GM12878 (cell line): ENCODE measurements around the gene IL4I1. TPM values are rescaled to one million over a fixed set of nuclear protein-coding genes. Genes with fewer than 3 reads are reported as not detected.

Source experiments
- ATAC-seq: fragments of 200-7000 bp; cut with Tn5 transposase; 3 replicates; pipeline ENCODE4 v1.9.1; 2020; ENCODE audit warnings: mild to moderate bottlenecking, moderate library complexity
- BruUV-seq: library from RNA; stranded (reverse); fragments of 400-500 nt; replicated peaks from 2 replicates; lab custom pipeline; 2021; lab: Mats Ljungman, UMichigan
- CTCF ChIA-PET: fragments of 300-600 bp; sonication (Branson Sonifier 250); formaldehyde crosslinking; extraction: SDS; loops from one replicate; lab custom pipeline; 2021; ENCODE audit warnings: inconsistent platforms; lab: Yijun Ruan, JAX
- POLR2A ChIA-PET: fragments of 350-600 bp; formaldehyde crosslinking; extraction: SDS; loops from one replicate; lab custom pipeline; 2021; ENCODE audit warnings: inconsistent platforms; lab: Charles Lee
- RAD21 ChIA-PET: fragments of 300-600 bp; sonication (Branson Sonifier 250); formaldehyde crosslinking; loops from one replicate; lab custom pipeline; 2023; ENCODE audit warnings: antibody characterized with exemption; ENCODE audit not compliant: unreplicated experiment; lab: Charles Lee
- SMC1A ChIA-PET: fragments of 300-600 bp; sonication (Branson Sonifier 250); formaldehyde crosslinking; loops from one replicate; lab custom pipeline; 2023; ENCODE audit not compliant: unreplicated experiment, uncharacterized antibody; lab: Charles Lee
- DNase-seq: peaks from one replicate; pipeline ENCODE4 v3.0.0-alpha.2; 2011; ENCODE audit warnings: low read depth, low spot score
- FAIRE-seq: peaks from 3 replicates; lab custom pipeline; 2011; peaks lifted over from hg19 to GRCh38; lab: Jason Lieb, UNC
- H2AFZ ChIP-seq: 2 replicates; pipeline ENCODE4 v1.6.0; 2011; ENCODE audit warnings: low read depth, low read length, control low read depth; ENCODE audit not compliant: control insufficient read depth
- H3K27ac ChIP-seq: 2 replicates; pipeline ENCODE4 v1.5.1; 2011; ENCODE audit warnings: control low read depth; ENCODE audit not compliant: control insufficient read depth, insufficient read depth
- H3K27me3 ChIP-seq, 2 experiments: replicated peaks in 1 of 2; 2 replicates each; pipeline versions ENCODE4 v1.6.0 to v1.6.1; 2011; ENCODE audit warnings: low read length in 1 of 2; ENCODE audit not compliant: control insufficient read depth in 2 of 2, insufficient read depth in 2 of 2
- H3K36me3 ChIP-seq, 2 experiments: 2 replicates each; pipeline ENCODE4 v1.5.1; 2011; ENCODE audit warnings: low read length in 1 of 2; ENCODE audit not compliant: control insufficient read depth in 2 of 2, insufficient read depth in 2 of 2
- H3K4me1 ChIP-seq: 2 replicates; pipeline ENCODE4 v1.6.1; 2011; ENCODE audit warnings: mild to moderate bottlenecking, low read length, moderate library complexity, mixed read lengths; ENCODE audit not compliant: control insufficient read depth, insufficient read depth
- H3K4me2 ChIP-seq: 2 replicates; pipeline ENCODE4 v1.6.0; 2011; ENCODE audit warnings: control low read depth; ENCODE audit not compliant: control insufficient read depth, insufficient read depth
- H3K4me3 ChIP-seq: fragments of 200-600 bp; sonication (generic); 2 replicates; pipeline ENCODE4 v1.5.1; 2016
- H3K79me2 ChIP-seq: 2 replicates; pipeline ENCODE4 v1.6.0; 2011; ENCODE audit warnings: low read length; ENCODE audit not compliant: control insufficient read depth, insufficient read depth
- H3K9ac ChIP-seq: 2 replicates; pipeline ENCODE4 v1.8.0; 2011; ENCODE audit warnings: low read length, control low read depth, mixed read lengths; ENCODE audit not compliant: control insufficient read depth, insufficient read depth
- H3K9me3 ChIP-seq: replicated peaks from 3 replicates; pipeline ENCODE4 v1.5.1; 2011; ENCODE audit warnings: mild to moderate bottlenecking, low read length; ENCODE audit not compliant: control insufficient read depth, insufficient read depth
- H4K20me1 ChIP-seq: 2 replicates; pipeline ENCODE4 v1.6.0; 2011; ENCODE audit not compliant: control insufficient read depth, insufficient read depth
- CEBPB ChIP-seq, 2 experiments: fragments of 150-350 bp in 1 of 2; IDR thresholded peaks; 2 replicates each; pipeline ENCODE4 v1.6.1; 2012 to 2014; ENCODE audit warnings: low read depth in 2 of 2, low read length in 2 of 2, borderline replicate concordance in 1 of 2, inconsistent platforms in 1 of 2
- RCOR1 ChIP-seq: conservative IDR thresholded peaks from 2 replicates; pipeline ENCODE4 v1.6.1; 2012; ENCODE audit warnings: low read depth, low read length, improper control_type of control experiment
- SPI1 ChIP-seq: IDR thresholded peaks from 2 replicates; pipeline ENCODE4 v1.6.1; 2011; ENCODE audit warnings: low read depth, mild to moderate bottlenecking, low read length, moderate library complexity, borderline replicate concordance; ENCODE audit not compliant: insufficient read depth
- WGBS: methylation state at CpG from one replicate; pipeline ENCODE4 v1.1.6; 2016; ENCODE audit warnings: low lambda C conversion rate; ENCODE audit not compliant: insufficient replicate concordance, insufficient coverage; ENCODE audit errors: missing lambda C conversion rate; 5-methylcytosine and 5-hydroxymethylcytosine counted together
- in situ Hi-C: fragments of 300-500 bp; cut with MboI; formaldehyde crosslinking; loops from 9 replicates; pipeline ENCODE4 v1.14.3; 2018; ENCODE audit warnings: mixed read lengths
- intact Hi-C: fragments of 100-400 bp; cut with micrococcal nuclease; formaldehyde crosslinking; loops from one replicate; pipeline ENCODE4 v1.14.2; 2022; ENCODE audit not compliant: unreplicated experiment
- polyA plus RNA-seq, 11 experiments: library from polyadenylated mRNA; depleted of rRNA in 4 of 11; unstranded in 6 of 11; stranded (reverse) in 5 of 11; fragments of >200 nt; fragmentation: Nextera tagmentation in 4 of 11; fragmentation: Illumina TruSeq in 1 of 11; extraction: Ambion mirVana in 4 of 11; extraction: Trizol in 1 of 11; gene quantifications; 1 replicate in 1 of 11; 2 replicates in 10 of 11; pipeline versions ENCODE4 v1.2.1 to v1.2.3, GENCODE V29; 2011 to 2016; ENCODE audit warnings: inconsistent platforms in 2 of 11, missing spikeins in 2 of 11, low read depth in 1 of 11
- total RNA-seq, 4 experiments: library from RNA; depleted of rRNA in 3 of 4; stranded (reverse); fragments of >200 nt in 3 of 4; fragmentation: Illumina TruSeq in 1 of 4; extraction: Trizol in 1 of 4; gene quantifications; 2 replicates each; pipeline versions ENCODE4 v1.2.1 to v1.2.3, GENCODE V29; 2013 to 2021
- TF ChIP-seq, protein P1 (sequence below): IDR thresholded peaks from 2 replicates; pipeline ENCODE4 v1.6.1; 2012; ENCODE audit warnings: mild to moderate bottlenecking, low read depth, low read length
- TF ChIP-seq, protein P2 (sequence below): fragments of 450-650 bp; IDR thresholded peaks from 2 replicates; pipeline ENCODE4 v1.6.1; 2017; ENCODE audit warnings: mild to moderate bottlenecking

Gene IL4I1
- total and polyA plus RNA-seq, 10 of the 15 experiments (the other 5 are each of a cell fraction or from before 2014, with no cell fraction given), result 0.62 to 83.8 (median 42.8) TPM

DNA sequence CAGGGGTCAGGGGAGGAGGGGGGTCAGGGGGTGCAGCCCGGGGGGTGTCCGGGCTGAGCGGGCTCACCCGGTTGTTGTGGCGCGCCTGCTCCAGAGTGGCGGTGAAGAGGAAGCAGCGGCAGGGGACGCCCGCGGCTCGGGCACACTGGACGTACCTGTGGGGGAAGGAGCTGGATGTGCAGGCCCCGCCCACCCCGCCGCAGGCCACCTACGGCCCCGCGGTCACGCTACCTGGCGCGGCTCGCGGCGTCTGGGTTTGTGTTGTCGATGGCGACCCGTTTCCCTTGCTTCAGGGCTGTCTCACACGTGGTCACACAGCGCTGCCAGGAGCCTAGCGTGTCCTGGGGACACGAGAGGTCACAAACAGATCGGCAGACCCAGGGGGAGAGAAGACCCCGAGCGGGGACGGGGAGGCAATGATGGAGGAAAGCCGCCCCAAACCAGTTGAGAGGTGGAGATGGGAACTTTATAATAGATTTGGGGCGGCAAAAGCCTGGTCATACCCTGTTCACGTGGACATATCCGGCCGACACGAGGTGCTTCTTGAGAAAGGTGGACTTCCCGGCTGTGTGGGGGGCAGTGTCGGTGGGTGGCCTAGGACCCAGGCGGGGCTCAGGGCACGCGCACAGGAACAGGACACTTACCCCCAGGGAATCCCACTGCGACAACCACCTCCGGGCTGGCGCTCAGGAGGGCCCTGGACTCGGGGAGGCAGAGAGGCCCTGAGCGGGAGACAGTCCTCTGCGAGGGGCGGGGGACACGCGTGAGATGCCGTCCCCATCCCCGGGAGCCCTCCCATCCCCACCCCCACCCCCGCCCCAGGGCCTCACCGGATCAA, 34.9 kb downstream of the IL4I1 start:
- 97% methylated on average over 37 of the region's 60 CpGs for WGBS
- Histone ChIP-seq H4K20me1 (no peaks in the 10 kb centered on the region), H3K4me2 (no peak overlapping the region), H3K9ac (no peak overlapping the region), H3K9me3 (no peaks in the 10 kb centered on the region), H3K4me1 (peaks cover 3% of the 10 kb centered on the region; the same call in 1 of the 2 replicates), H3K36me3 (peaks cover 9 to 32% of the 10 kb centered on the region in 2 experiments), H2AFZ (no peak overlapping the region), H3K27me3 (no peaks in the 10 kb centered on the region), H3K4me3 (no peak overlapping the region), H3K79me2 (peaks cover 15% of the 10 kb centered on the region), H3K27ac (no peak overlapping the region)
- FAIRE-seq (no peak), DNase-seq (no peak), ATAC-seq (no peak)
- ChIA-PET CTCF (interaction anchor here (0.6 kb wide), 1 partner anchor 57 kb away, joined by 3 read pairs; no protein-coding TSS in a partner anchor), RAD21 (no interaction called here), POLR2A (no interaction called here), SMC1A (no interaction called here)
- intact Hi-C loops, result no loop called here
- in situ Hi-C loops, result no loop called here
- TF ChIP-seq, protein P1, sequence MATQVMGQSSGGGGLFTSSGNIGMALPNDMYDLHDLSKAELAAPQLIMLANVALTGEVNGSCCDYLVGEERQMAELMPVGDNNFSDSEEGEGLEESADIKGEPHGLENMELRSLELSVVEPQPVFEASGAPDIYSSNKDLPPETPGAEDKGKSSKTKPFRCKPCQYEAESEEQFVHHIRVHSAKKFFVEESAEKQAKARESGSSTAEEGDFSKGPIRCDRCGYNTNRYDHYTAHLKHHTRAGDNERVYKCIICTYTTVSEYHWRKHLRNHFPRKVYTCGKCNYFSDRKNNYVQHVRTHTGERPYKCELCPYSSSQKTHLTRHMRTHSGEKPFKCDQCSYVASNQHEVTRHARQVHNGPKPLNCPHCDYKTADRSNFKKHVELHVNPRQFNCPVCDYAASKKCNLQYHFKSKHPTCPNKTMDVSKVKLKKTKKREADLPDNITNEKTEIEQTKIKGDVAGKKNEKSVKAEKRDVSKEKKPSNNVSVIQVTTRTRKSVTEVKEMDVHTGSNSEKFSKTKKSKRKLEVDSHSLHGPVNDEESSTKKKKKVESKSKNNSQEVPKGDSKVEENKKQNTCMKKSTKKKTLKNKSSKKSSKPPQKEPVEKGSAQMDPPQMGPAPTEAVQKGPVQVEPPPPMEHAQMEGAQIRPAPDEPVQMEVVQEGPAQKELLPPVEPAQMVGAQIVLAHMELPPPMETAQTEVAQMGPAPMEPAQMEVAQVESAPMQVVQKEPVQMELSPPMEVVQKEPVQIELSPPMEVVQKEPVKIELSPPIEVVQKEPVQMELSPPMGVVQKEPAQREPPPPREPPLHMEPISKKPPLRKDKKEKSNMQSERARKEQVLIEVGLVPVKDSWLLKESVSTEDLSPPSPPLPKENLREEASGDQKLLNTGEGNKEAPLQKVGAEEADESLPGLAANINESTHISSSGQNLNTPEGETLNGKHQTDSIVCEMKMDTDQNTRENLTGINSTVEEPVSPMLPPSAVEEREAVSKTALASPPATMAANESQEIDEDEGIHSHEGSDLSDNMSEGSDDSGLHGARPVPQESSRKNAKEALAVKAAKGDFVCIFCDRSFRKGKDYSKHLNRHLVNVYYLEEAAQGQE, result no peak
- TF ChIP-seq CEBPB (IDR thresholded peaks at IDR 0.05; ENCODE audit: borderline replicate concordance in 1 of 2, low read depth in 2 of 2, low read length in 2 of 2) (no peak), RCOR1 (no peak), SPI1 (no peak)
- TF ChIP-seq, protein P2, sequence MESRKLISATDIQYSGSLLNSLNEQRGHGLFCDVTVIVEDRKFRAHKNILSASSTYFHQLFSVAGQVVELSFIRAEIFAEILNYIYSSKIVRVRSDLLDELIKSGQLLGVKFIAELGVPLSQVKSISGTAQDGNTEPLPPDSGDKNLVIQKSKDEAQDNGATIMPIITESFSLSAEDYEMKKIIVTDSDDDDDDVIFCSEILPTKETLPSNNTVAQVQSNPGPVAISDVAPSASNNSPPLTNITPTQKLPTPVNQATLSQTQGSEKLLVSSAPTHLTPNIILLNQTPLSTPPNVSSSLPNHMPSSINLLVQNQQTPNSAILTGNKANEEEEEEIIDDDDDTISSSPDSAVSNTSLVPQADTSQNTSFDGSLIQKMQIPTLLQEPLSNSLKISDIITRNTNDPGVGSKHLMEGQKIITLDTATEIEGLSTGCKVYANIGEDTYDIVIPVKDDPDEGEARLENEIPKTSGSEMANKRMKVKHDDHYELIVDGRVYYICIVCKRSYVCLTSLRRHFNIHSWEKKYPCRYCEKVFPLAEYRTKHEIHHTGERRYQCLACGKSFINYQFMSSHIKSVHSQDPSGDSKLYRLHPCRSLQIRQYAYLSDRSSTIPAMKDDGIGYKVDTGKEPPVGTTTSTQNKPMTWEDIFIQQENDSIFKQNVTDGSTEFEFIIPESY, result peak; percentile 77; the same call in 1 of the 2 replicates
- no TSS peak for BruUV-seq
